NAMALWA (cell line): Measurements from ENCODE around the gene AGBL5.

Experiments
- DNase-seq: peaks from one replicate; pipeline ENCODE4 v3.0.0-alpha.2; 2015; ENCODE audit warnings: low spot score

Gene AGBL5, protein sequence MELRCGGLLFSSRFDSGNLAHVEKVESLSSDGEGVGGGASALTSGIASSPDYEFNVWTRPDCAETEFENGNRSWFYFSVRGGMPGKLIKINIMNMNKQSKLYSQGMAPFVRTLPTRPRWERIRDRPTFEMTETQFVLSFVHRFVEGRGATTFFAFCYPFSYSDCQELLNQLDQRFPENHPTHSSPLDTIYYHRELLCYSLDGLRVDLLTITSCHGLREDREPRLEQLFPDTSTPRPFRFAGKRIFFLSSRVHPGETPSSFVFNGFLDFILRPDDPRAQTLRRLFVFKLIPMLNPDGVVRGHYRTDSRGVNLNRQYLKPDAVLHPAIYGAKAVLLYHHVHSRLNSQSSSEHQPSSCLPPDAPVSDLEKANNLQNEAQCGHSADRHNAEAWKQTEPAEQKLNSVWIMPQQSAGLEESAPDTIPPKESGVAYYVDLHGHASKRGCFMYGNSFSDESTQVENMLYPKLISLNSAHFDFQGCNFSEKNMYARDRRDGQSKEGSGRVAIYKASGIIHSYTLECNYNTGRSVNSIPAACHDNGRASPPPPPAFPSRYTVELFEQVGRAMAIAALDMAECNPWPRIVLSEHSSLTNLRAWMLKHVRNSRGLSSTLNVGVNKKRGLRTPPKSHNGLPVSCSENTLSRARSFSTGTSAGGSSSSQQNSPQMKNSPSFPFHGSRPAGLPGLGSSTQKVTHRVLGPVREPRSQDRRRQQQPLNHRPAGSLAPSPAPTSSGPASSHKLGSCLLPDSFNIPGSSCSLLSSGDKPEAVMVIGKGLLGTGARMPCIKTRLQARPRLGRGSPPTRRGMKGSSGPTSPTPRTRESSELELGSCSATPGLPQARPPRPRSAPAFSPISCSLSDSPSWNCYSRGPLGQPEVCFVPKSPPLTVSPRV

DNA sequence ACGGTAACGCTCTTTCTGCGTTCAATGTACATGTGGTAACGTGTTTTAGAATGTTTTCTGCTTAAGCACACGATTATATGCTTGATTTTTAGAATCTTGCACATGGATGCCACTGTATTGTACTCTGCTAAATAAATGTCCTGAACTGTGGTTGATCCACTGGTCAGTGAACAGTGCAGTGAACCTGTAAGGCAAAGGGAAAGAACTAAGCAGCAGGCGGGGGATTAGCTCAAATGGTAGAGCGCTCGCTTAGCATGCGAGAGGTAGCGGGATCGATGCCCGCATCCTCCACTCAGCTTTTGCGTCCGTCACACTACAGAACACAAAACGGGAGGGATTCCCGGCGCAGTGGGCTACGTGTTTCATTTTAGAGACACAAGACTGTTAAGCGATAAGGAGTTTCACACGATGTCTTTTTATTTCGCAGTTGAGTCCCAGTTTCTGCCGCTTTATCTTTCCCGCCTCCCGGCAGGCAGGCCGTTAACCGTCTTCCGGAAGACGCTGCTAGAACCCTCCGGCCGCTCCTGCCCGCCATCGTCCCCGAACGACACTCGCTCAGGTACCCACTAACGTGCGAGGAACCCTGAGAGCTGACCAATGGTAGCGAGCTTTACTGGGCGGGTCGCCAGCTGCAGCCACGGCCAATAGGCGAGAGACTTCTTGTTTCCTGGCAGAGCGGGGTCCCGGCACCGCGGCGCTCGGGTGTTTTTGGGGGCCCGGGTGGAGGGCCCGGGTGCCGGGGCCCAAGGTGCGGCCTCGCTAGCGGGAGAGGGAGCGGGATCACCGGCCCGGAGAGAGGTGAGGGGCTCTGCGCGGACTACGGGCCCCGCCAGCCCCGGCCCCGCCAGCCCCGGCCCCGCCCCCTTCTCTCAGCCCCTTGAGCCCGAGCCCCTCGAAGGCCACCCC lies at the start of gene AGBL5:
AGBL5 (plus strand) TSS at position 673 of the 906 bp plus-strand sequence. CDS start 1,291 bp downstream, outside the sequence.
- DNase-seq, result peak; percentile 97

DNA sequence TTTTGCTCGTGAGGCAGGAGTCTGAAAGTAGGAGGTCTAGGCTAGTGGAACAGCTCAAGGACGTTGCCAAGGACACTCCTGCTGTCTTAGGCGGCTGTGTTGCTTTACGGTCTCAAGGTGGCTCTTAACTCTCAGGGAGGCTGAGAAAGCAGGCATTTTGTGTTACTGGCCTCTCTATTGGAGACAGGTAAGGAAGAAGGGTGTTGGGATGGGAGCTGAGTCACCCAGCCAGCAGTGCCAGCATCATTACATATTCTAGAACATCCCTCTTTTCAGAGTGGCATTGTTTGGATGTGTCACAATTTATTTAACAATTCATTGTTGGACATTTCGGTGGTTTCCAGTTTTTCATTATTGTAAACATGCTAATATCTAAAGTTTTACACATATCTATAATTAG lies 49.5 kb upstream of the AGBL5 start:
- no peak for DNase-seq

DNA sequence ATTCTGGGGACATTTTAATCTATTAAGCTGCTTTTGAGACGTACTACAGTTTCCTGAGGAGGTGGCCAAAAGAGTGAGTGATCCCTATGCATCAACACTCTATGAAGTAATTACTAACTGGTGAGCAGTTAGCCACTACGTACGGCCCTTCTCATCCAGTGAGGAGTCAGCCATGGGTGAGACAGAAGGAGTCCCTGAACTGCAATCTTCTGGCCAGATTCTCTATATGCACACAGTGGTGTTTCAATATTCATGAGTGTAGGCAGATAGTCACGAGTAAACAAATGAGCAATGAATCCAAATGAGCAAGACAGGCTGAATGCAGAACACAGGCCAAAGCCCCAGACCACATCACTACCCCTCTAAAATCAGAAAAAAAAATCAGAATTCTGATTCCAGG lies 48.5 kb upstream of the AGBL5 start:
- DNase-seq, result no peak

DNA sequence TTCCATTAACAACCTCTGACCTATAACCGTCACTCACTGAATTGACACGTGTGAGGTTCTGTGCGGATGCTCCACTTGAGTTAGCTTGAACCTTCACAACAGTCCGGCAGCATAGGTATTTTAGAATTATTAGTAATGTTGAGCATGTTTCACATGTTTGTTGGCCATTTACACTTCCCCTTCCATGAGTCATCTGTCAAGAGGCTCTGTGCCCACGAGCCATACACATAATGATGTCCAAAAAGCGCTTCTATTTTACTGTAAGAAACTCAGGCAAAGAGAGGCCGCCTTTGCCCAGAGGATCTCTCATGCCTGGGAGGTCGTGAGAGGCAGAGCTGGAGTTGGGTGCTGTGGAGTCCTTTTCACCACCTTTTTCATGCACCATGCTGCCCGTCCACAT lies 47.6 kb upstream of the AGBL5 start:
- DNase-seq, result no peak

DNA sequence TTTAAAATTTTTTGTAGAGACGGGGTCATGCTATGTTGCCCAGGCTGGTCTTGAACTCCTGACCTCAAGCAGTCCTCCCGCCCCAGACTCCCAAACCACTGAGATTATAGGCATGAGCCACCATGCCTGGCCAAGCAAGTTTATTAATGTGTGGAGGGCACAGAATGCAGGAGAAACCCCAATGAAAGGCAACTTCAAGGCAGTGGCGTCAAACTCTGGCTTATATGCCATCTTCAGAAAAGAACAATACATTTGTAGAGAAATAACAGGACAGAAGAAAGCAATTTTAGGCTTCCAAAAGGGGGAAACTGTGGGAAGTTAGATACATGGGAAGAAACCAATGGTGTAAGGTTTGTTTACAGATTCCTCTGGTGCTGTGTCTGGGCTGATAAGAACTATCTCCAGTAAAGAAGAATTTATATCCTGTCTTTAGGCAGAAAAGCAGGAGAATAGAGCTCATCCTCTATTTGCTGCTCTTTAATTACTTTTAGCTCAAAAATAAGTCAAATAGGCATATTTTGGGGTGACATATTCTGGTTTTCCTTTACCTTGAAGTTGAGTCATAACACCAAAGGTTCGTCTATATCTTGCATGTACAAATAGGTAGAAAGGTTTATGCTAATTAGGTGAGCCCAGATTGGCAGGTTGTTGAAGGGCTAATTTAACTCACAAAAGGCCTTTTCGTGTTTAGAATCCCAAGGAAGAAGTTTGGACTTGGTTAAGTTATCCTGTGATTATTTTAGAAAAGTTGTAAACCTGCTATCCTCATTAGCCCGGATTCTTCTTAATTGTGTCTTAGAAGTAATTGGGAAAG lies 44.7 kb upstream of the AGBL5 start:
- DNase-seq, result no peak

DNA sequence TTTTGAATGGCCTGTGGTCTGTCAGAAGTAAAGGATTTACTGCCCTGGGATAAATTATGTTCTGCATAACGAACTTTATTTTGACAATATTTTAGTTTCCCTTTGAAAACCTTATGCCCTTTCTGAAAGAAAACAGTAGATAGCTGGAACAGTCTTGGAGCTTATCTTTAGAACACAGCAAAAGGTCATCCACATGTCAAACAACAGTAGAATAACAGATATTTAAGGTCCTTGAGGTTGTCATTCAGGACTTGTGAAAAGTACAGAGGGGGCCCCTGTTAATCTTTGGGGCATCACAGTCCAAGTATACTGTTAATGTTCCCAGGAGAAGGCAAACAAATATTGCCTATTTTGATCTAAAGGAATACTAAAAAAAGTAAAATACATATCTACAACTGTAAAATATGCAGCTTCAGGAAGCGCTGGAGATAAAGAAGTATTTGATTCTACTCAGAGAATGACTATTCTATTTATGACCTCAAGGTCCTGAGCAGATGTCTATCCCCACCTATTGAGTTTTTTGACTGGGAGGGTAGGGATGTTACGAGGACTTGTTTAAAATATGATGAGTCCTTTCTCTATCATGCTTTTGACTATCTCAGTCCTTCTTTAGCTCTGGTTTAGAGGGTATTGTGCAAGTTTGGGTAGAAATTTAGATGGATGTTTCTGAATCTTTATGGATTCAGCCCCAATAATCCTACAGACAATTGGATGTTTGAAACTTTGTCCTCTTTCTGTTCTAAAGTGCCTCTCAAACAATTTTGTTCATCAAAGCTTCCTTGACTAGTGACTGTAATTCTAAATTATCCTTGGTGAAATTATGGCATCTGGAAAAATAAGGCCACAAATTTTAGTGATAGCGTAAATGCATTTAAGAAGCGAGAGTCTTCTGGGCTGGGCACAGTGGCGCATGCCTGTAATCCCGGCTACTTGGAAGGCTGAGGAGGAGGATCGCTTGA lies 43.8 kb upstream of the AGBL5 start:
- DNase-seq, result no peak

DNA sequence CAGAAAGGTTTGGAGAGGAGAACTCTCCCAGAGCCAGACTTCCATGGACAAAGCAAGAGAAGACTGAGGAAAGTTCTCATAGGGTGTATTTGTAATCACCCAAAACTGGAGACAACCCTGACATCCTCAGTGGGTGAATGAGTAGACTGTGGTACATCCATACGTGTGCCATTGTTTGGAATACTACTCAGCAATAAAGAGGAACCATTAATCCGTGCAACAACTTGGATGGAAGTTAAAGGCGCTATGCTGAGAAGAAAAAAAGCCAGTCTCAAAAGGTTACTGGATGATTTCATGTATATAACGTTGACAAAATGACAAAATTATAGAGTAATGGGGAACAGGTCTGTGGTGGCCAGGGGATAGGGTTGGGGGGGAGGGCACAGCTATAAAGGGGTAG lies 42.8 kb upstream of the AGBL5 start:
- DNase-seq, result no peak

DNA sequence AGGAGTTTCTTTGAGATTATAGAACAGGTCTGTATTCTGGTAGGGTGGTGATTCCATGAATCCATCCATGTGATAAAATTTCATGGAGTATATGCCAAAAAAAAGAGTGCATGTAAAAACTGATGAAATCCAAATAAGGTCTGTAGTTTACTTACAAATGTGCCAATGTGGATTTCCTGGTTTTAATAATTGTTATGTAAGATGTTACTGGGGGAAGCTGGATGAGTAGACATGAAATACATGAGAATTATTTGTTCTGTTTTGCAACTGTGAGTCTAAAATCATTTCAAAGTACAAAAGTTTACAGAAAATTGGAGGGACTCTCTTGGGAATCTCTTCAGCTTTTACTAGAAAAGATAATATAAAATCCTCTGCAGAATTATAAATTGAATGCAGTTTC lies 42.4 kb upstream of the AGBL5 start:
- DNase-seq, result no peak

DNA sequence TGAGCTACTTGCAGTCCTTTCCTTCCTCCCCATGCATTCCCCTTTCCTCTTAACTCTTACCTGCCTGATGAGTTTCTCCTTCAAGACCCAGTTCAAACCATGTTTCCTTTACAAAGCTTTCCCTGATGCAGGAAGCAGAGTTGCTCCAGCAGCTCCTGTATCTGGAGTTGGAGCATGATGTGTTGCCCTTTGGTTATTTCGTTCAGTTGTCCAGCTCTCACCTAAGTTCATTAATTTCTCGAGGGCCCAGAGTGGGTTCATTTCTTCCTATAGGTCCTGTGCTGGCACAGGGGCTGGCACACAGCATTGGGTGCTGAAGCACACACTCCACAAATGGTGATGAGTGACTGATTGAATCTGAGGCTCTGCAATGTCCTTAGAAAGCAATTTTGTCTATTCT lies 41.8 kb upstream of the AGBL5 start:
- DNase-seq, result no peak

DNA sequence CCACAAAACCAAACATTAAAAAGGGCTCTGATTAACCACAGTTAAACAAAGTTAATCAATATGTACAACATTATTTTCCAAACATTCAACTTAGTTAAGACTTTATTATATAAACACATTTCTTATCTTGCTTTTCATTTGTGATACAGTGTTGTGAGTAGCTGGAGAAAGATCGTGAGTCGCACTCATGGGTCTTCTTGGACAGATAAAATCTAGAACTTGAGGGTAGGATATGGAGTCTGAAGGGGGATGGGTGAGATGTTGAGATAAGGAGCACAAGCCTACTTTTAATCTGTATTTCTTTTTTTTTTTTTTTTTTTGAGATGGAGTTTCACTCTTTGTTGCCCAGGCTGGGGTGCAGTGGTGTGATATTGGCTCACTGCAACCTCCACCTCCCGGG lies 41.3 kb upstream of the AGBL5 start:
- no peak for DNase-seq

DNA sequence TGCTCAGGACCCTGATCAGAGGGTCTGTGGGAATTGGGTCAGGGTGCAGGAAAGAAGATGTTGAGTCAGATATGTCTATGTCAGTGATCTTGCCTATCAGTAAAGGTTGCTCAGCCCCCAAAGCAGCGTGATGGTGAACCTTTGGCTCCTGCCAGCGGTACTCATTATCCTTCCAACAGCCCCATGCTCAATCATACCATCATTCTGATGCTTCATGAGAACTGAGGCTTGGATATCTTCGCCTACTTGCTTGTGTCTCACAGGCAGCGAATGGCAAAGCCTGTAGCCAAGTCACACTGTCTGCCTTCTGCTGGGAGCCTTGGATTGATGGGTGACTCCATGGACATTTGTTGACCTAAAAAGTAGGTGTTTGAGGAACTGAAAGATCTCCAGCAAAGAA lies 37.7 kb upstream of the AGBL5 start:
- DNase-seq, result no peak

DNA sequence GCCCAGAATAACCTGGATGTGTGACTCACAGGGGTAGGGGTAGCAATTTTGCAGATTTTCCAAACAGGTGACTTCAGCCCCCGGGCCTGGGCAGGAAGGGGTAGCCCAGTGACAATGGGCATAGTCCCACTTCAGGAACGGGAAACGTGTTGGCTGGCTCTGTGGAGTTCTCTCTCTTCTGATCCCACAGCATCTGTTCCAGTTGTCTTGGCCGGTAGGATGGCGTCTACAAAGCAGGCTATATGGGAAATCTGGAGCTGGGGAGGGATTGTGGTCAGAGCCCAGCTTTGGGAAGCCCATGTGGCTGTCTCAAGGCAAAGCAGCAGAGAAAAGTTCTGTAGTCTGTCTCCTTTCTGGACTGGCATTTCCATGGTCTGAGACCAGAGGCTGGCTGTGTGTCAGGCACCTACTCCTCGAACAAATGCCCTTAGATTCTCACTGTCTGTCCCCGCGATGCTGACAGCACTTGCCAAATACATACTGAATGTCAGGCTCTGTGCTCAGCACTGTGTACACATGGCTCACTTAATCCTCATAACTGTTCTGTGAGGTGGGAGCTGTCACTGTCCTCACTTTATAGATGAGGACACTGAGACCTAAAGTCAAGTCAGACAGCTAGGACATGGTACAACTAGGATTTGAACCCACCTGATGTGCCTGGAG lies 36.6 kb upstream of the AGBL5 start:
- DNase-seq, result no peak

DNA sequence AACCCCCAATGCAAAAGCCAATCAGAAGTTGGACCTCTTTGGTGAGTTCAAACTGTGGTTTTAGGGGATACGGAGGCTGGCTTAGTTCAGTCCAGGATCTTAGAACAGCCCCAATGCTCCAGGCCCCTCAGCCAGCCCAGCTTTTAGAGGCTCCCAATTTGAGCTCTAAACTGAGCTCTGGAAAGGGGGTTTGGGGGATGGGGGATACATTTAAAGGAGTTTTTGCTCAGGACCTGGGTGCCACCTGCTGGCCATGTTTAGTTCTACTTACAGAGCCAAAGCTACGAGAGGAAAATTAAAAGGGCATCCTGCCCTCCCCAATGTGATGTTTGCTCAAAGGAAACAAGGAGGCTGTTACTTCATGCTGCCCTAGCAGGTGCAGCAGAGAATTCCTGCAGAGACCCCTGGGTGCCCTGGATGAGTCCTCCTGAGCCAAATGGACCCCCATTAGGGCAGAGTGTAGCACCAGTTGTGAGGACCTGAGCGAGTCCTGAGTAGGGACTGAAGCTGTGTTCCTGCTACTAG lies 34.6 kb upstream of the AGBL5 start:
- DNase-seq, result peak; percentile 74

DNA sequence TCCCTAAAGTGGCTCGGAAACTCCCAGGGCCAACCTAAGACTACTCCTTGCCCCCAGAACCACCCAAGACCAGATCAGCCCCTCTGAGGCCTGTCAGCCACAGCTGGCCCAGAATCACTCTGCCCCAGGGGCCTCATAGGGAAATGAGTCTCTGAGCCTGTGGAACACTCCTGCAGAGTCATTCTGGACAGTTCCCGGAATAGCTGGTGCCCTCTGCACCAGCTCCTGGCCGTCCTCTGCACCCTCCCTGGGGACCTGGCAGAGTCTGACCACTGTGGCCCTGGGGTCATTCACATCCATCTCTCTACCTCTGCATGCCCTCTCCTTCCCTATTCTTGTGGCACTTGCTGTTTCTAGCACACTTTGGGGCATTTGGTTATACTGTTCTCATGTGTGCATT lies 33.3 kb upstream of the AGBL5 start:
- no peak for DNase-seq

DNA sequence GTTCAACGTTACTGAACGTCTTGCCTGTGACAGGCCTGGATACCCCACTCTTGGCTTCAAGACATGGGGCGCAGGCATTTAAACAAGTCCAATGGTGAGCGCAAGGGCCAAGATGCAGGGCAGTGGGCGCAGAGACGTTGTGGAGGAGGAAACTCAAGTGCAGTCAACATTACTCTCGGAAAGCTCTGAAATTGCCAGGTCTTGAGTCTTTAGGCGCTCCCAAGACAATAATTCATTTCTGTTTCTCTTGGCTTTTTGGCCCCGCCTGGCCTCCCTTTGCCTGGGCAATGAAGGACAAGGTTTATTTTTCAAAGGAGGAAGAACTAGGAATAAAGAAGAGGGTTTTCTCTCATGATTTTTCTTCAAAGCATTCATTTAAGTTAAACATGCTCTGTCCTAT lies 32.0 kb upstream of the AGBL5 start:
- DNase-seq, result no peak

DNA sequence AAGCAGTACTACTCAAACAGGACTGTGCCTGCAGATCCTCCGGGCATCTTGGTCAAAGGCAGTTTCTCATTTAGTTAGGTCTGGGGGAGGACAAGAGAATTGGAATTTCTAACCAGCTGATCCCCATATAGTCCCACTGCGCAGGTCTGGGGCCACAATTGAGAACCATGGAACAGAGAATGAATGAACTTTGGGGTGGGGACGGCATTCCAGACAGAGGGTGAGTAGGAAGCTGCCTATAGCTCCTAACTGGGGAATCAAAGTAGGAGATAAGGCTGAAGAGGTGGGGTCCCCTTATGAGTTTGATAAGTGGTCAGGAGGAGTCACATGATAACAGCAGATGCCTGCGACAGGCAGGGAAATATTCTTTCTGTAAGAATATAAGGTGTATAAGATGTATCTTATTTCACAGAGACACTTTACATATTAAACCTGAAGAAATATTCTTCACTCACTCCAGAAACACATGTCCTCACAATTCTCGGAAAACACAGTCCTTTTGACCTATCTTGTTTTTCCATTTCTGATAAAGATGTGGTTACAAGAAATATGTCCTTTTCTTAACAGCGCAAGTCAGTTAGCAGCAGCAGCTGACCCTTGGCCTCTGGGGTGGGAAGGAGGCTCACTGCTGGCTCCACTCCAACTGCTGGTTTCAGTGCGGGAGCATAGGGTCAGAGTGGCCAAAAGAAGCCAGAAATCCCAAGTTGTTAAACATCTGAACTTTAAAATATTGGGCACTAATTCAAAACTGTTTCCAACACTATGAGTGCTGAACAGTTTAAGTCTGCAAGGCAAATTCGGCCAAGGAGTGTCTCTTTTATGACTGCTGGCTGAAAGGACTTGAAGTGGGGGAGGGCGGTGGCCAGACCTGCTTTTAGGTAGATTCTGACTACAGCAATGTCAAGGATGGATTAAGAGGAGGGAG lies 31.3 kb upstream of the AGBL5 start:
- no peak for DNase-seq

DNA sequence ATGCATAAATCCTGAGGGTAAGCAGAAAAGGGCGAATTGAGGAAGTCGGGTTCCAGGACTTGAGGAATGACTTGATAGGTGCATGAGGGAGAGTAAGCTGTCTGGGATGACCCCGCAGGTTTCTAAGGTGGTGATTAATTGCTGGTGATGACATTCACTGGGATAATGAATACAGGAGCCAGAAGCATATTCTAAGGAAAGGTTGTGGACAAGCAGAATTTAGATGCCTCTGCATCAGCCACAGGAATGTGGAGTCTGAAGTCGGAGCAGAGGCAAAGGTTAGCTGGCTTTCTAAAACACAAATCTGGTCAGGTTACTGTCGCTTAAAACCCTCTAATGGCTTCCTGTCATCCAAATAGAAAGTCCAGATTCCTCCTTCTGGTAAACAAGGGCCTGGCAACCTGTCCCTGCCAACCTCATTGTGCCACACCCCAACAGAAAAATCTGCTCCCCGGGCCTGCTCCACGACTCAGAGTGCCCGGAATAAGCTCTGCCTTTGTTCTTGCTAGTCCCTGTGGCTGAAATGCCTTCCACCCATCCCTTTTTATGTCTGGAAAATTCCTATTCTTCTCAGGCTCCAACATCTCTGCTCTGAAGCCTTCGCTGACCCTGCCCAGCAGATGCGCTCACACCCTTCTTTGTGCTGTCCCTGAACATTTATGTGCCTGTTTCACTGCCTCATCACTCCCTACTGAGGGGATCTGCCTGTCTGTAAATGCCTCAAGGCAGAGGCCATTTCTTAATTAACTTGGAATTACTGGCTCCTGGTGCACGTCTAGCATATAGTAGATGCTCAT lies 30.0 kb upstream of the AGBL5 start:
- DNase-seq, result no peak
